SU-DHL-6 (cell line): ENCODE data around the gene TEX36.

Source experiments
- H2AFZ ChIP-seq: fragments of 200-600 bp; sonication (generic); 2 replicates; pipeline ENCODE4 v1.6.1; 2014; ENCODE audit warnings: low read depth, mild to moderate bottlenecking, moderate library complexity, mixed read lengths, antibody characterized with exemption, low read length; ENCODE audit not compliant: severe bottlenecking
- H3F3A ChIP-seq: fragments of 200-600 bp; shearing (Covaris generic); 2 replicates; pipeline ENCODE4 v1.6.0; 2016; ENCODE audit warnings: antibody characterized with exemption, mild to moderate bottlenecking; ENCODE audit not compliant: insufficient read depth
- H3K27ac ChIP-seq: fragments of 200-600 bp; sonication (generic); 2 replicates; pipeline ENCODE4 v1.5.1; 2016; ENCODE audit warnings: low read depth, mild to moderate bottlenecking, low read length, moderate library complexity, mixed read lengths
- H3K27me3 ChIP-seq: fragments of 200-600 bp; sonication (generic), shearing (Covaris generic); 2 replicates; pipeline ENCODE4 v1.6.0; 2014; ENCODE audit warnings: mild to moderate bottlenecking, low read length
- H3K36me3 ChIP-seq: fragments of 200-600 bp; sonication (generic); 2 replicates; pipeline ENCODE4 v1.6.1; 2014; ENCODE audit warnings: mild to moderate bottlenecking, low read length, mixed read lengths
- H3K4me2 ChIP-seq: fragments of 300-600, 200-600 bp; shearing (Covaris generic), sonication (generic); 2 replicates; pipeline ENCODE4 v1.6.0; 2014; ENCODE audit warnings: low read length, low read depth, mild to moderate bottlenecking; ENCODE audit not compliant: poor library complexity, severe bottlenecking
- H3K4me3 ChIP-seq: fragments of 200-600 bp; sonication (generic); 2 replicates; pipeline ENCODE4 v1.5.1; 2014; ENCODE audit warnings: antibody characterized with exemption, low read length, mild to moderate bottlenecking, mixed read lengths; ENCODE audit not compliant: insufficient read depth, poor library complexity, severe bottlenecking
- H3K79me2 ChIP-seq: fragments of 200-600 bp; sonication (generic); 2 replicates; pipeline ENCODE4 v1.6.1; 2014; ENCODE audit warnings: mild to moderate bottlenecking, low read length, moderate library complexity; ENCODE audit not compliant: insufficient read depth
- H3K9ac ChIP-seq: fragments of 200-600 bp; sonication (generic); 2 replicates; pipeline ENCODE4 v1.7.0; 2014; ENCODE audit warnings: mild to moderate bottlenecking, low read length
- H3K9me2 ChIP-seq: fragments of 200-600 bp; sonication (generic); replicated peaks from 2 replicates; pipeline ENCODE4 v1.6.1; 2014; ENCODE audit warnings: low read length; ENCODE audit not compliant: insufficient read depth
- H3K9me3 ChIP-seq: fragments of 200-600 bp; sonication (generic); 2 replicates; pipeline ENCODE4 v1.6.1; 2014; ENCODE audit warnings: low read length, mixed read lengths; ENCODE audit not compliant: insufficient read depth
- H4K20me1 ChIP-seq: fragments of 200-600 bp; sonication (generic); 2 replicates; pipeline ENCODE4 v1.6.1; 2014; ENCODE audit warnings: low read depth, mild to moderate bottlenecking, antibody characterized with exemption, low read length, moderate library complexity, mixed read lengths
- EZH2phosphoT487 ChIP-seq: fragments of 200-600 bp; sonication (generic), shearing (Covaris generic); conservative IDR thresholded peaks from 2 replicates; pipeline ENCODE4 v1.6.1; 2018; ENCODE audit warnings: mild to moderate bottlenecking, antibody characterized with exemption, low read length, moderate library complexity, mixed read lengths
- TF ChIP-seq, protein P1 (sequence below): fragments of 200-600 bp; sonication (generic); IDR thresholded peaks from one replicate; pipeline ENCODE4 v1.5.1; 2017; ENCODE audit warnings: antibody characterized with exemption, mild to moderate bottlenecking, low read length, moderate library complexity; ENCODE audit not compliant: insufficient read depth, poor library complexity, severe bottlenecking

Gene TEX36

DNA sequence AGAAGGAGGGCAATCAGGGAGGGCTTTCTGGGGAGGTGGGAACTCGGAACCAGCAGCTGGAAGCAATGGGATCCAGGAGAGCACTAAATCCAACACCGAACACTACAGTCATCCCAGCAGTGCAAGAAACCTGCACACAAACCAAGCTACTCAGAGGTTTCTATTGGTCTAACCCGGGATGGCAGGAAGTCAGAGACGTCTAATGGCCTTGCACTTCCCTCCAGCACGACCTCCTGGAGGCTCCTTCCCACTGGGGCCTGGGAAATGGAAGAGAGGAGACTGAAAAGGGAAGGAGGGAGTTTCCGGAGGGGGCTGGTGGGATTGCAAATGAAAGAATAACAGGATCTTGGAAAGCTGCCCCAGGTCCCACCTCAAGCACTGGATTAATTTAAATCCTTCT lies 56.3 kb downstream of the TEX36 start:
- H3K4me3 ChIP-seq: no peak overlapping the region
- no peaks in the 10 kb centered on the region for H3K9me3 ChIP-seq
- no peak overlapping the region for H3K4me2 ChIP-seq
- H4K20me1 ChIP-seq: no peaks in the 10 kb centered on the region
- H3K79me2 ChIP-seq: no peaks in the 10 kb centered on the region
- H3K9ac ChIP-seq: no peak overlapping the region
- H2AFZ ChIP-seq: no peak overlapping the region
- H3K27ac ChIP-seq: no peak overlapping the region
- no peaks in the 10 kb centered on the region for H3K27me3 ChIP-seq
- no peaks in the 10 kb centered on the region for H3F3A ChIP-seq
- no peaks in the 10 kb centered on the region for H3K36me3 ChIP-seq
- TF ChIP-seq, protein P1, sequence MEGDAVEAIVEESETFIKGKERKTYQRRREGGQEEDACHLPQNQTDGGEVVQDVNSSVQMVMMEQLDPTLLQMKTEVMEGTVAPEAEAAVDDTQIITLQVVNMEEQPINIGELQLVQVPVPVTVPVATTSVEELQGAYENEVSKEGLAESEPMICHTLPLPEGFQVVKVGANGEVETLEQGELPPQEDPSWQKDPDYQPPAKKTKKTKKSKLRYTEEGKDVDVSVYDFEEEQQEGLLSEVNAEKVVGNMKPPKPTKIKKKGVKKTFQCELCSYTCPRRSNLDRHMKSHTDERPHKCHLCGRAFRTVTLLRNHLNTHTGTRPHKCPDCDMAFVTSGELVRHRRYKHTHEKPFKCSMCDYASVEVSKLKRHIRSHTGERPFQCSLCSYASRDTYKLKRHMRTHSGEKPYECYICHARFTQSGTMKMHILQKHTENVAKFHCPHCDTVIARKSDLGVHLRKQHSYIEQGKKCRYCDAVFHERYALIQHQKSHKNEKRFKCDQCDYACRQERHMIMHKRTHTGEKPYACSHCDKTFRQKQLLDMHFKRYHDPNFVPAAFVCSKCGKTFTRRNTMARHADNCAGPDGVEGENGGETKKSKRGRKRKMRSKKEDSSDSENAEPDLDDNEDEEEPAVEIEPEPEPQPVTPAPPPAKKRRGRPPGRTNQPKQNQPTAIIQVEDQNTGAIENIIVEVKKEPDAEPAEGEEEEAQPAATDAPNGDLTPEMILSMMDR: no peak
- TF ChIP-seq EZH2phosphoT487: no peak
- H3K9me2 ChIP-seq: no peaks in the 10 kb centered on the region

DNA sequence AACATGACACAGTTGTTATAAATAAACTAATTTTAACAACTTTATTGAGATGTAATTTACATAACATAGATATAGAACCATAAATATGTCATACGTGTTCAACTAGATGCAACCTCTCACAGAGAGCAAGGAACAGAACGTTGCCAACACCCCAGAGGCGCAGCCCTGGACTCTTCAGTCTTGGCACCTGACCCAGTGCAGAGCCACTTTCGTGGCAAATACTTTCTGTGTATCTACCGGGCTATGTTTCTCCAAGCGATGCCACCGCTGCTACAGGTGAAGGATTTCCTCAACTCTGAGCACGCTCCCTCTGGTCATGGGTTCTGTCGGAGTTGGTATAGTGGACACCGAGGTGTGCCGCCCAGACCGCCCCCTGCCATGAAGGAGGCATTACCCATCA lies 57.4 kb downstream of the TEX36 start:
- H3K9me2 ChIP-seq: no peaks in the 10 kb centered on the region
- TF ChIP-seq, protein P1: no peak
- TF ChIP-seq EZH2phosphoT487: no peak
- no peaks in the 10 kb centered on the region for H3K9me3 ChIP-seq
- no peak overlapping the region for H3K4me3 ChIP-seq
- no peak overlapping the region for H2AFZ ChIP-seq
- no peaks in the 10 kb centered on the region for H3F3A ChIP-seq
- no peaks in the 10 kb centered on the region for H4K20me1 ChIP-seq
- H3K4me2 ChIP-seq: no peak overlapping the region
- H3K36me3 ChIP-seq: no peaks in the 10 kb centered on the region
- no peaks in the 10 kb centered on the region for H3K79me2 ChIP-seq
- H3K9ac ChIP-seq: no peak overlapping the region
- no peak overlapping the region for H3K27ac ChIP-seq
- H3K27me3 ChIP-seq: no peaks in the 10 kb centered on the region

DNA sequence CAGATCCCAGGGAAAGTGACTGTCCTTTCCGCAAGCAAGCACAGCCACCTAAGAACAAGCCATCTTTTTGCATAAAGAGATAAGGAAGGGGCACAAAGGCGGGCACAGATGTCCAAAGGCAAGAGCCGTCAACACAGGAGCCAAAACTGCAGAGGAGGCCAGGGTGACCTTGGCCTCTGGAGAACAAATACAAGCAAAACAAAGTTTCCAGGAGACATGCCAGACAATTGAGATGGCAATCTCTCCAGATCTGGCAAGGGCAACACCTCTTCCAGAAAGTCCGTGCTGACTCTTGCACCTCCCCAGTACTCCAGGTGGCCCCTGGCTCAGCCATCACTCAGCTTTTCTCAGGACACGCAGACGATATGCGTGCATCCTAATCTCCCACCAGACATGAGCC lies 58.2 kb downstream of the TEX36 start:
- TF ChIP-seq EZH2phosphoT487: no peak
- TF ChIP-seq, protein P1: no peak
- no peak overlapping the region for H3K4me3 ChIP-seq
- no peaks in the 10 kb centered on the region for H3K36me3 ChIP-seq
- no peak overlapping the region for H3K9ac ChIP-seq
- H3K79me2 ChIP-seq: no peaks in the 10 kb centered on the region
- H3K27ac ChIP-seq: no peak overlapping the region
- no peaks in the 10 kb centered on the region for H3F3A ChIP-seq
- no peak overlapping the region for H3K4me2 ChIP-seq
- no peak overlapping the region for H2AFZ ChIP-seq
- H3K27me3 ChIP-seq: no peaks in the 10 kb centered on the region
- H3K9me3 ChIP-seq: no peaks in the 10 kb centered on the region
- no peaks in the 10 kb centered on the region for H4K20me1 ChIP-seq
- H3K9me2 ChIP-seq: no peaks in the 10 kb centered on the region

DNA sequence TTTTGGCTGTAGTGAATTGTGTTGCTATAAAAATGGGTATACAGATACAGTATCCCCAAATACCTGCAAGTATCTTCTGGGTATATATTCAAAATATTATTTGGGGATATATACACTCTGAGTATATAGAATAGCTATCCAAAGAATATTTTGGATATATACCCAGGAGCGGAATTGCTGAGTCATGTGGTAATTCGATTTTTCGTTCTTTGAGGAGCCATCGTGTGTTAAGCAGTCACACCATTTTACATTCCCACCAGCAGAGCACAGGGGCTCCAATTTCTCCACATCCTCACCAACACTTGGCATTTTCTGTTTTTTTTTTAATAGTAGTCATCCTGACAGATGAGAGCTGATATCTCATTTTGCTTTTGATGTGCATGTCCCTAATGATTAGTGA lies 61.9 kb downstream of the TEX36 start:
- no peaks in the 10 kb centered on the region for H3K9me2 ChIP-seq
- no peak for TF ChIP-seq EZH2phosphoT487
- TF ChIP-seq, protein P1: no peak
- H4K20me1 ChIP-seq: no peaks in the 10 kb centered on the region
- H3K27ac ChIP-seq: no peak overlapping the region
- no peak overlapping the region for H3K9ac ChIP-seq
- no peak overlapping the region for H3K4me2 ChIP-seq
- H3F3A ChIP-seq: no peaks in the 10 kb centered on the region
- H3K27me3 ChIP-seq: no peaks in the 10 kb centered on the region
- no peak overlapping the region for H2AFZ ChIP-seq
- H3K4me3 ChIP-seq: no peak overlapping the region
- no peaks in the 10 kb centered on the region for H3K79me2 ChIP-seq
- H3K36me3 ChIP-seq: no peaks in the 10 kb centered on the region
- H3K9me3 ChIP-seq: no peaks in the 10 kb centered on the region
